Karpas-422 (cell line): ENCODE results near the gene CLASP1. TPM values are rescaled to one million over a fixed set of nuclear protein-coding genes. Genes with fewer than 3 reads are reported as not detected.
A peak's percentile ranks its signal among the peaks of the same experiment; 100 is the strongest.
"Not testable (repeated sequence)": the region's sequence is repeated elsewhere in the genome, so short reads cannot be mapped to it uniquely, and the experiment has no call there.

Experiments
- DNase-seq: peaks from one replicate; pipeline ENCODE4 v3.0.0-alpha.2; 2015
- H2AFZ ChIP-seq: fragments of 200-600 bp; sonication (generic); 2 replicates; pipeline ENCODE4 v1.6.1; 2014; ENCODE audit warnings: antibody characterized with exemption, low read length, mixed read lengths
- H3K27ac ChIP-seq: fragments of 200-600 bp; sonication (generic); 2 replicates; pipeline ENCODE4 v1.5.1; 2014; ENCODE audit warnings: mild to moderate bottlenecking, low read length, moderate library complexity
- H3K27me3 ChIP-seq: fragments of 200-600 bp; sonication (generic); 2 replicates; pipeline ENCODE4 v1.6.1; 2014; ENCODE audit warnings: low read length, mixed read lengths
- H3K36me3 ChIP-seq: fragments of 200-600 bp; sonication (generic); 2 replicates; pipeline ENCODE4 v1.6.1; 2014; ENCODE audit warnings: low read length, mixed read lengths; ENCODE audit not compliant: insufficient read depth
- H3K4me1 ChIP-seq: fragments of 200-600 bp; sonication (generic); 2 replicates; pipeline ENCODE4 v1.6.1; 2014; ENCODE audit warnings: mild to moderate bottlenecking, low read length, mixed read lengths
- H3K4me2 ChIP-seq: fragments of 200-600 bp; sonication (generic); 2 replicates; pipeline ENCODE4 v1.6.1; 2014; ENCODE audit warnings: low read length, low read depth, mild to moderate bottlenecking; ENCODE audit not compliant: poor library complexity, severe bottlenecking
- H3K4me3 ChIP-seq: fragments of 200-600 bp; sonication (generic); 2 replicates; pipeline ENCODE4 v1.5.1; 2014; ENCODE audit warnings: mild to moderate bottlenecking, antibody characterized with exemption, low read length, mixed read lengths
- H3K79me2 ChIP-seq: fragments of 200-600 bp; sonication (generic); 2 replicates; pipeline ENCODE4 v1.6.1; 2014; ENCODE audit warnings: mild to moderate bottlenecking, low read length, mixed read lengths
- H3K9ac ChIP-seq: fragments of 200-600 bp; sonication (generic); 2 replicates; pipeline ENCODE4 v1.6.0; 2014; ENCODE audit warnings: low read length
- H3K9me2 ChIP-seq: fragments of 200-600 bp; sonication (generic), shearing (Covaris generic); replicated peaks from 2 replicates; pipeline ENCODE4 v1.6.0; 2014; ENCODE audit warnings: mild to moderate bottlenecking, low read length, moderate library complexity; ENCODE audit not compliant: insufficient read depth
- H3K9me3 ChIP-seq: fragments of 300-700, 200-600 bp; sonication (generic); 2 replicates; pipeline ENCODE4 v1.6.1; 2014; ENCODE audit warnings: low read length, mixed read lengths
- H4K20me1 ChIP-seq: fragments of 200-600 bp; sonication (generic); 2 replicates; pipeline ENCODE4 v1.6.1; 2014; ENCODE audit warnings: mild to moderate bottlenecking, antibody characterized with exemption, low read length, low read depth; ENCODE audit not compliant: insufficient read depth
- total RNA-seq: library from RNA; depleted of rRNA; stranded (reverse); fragments of >200 nt; shearing (Covaris generic); gene quantifications from 2 replicates; pipeline ENCODE4 v1.2.3, GENCODE V29; 2014; ENCODE audit warnings: low replicate concordance

Gene CLASP1
- total RNA-seq, 1 experiment from 2014 or later, result 102 TPM

DNA sequence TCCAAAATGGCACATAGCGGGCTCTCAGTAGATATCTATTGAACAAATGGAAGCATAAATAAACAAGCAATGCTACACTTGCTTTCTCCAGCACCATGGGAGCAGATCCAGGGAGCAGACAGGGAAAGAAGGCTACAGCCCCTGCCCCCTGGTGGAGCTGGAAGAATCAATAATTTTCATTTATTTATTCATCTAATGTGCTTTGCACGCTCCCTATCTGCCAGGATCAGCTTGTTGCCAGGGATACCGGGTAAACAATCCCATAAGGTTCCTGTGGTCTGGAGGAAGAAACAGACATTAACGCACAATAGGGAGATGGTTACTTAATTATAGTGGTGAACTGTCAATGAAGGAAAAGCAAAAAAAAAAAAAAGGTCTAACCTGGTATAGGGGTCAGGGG, 40.1 kb upstream of the CLASP1 start:
- Histone ChIP-seq H3K4me3 (no peak overlapping the region), H3K27me3 (no peaks in the 10 kb centered on the region), H3K9me2 (no peaks in the 10 kb centered on the region), H4K20me1 (no peaks in the 10 kb centered on the region), H2AFZ (no peak overlapping the region), H3K4me2 (no peak overlapping the region), H3K4me1 (peaks cover 19% of the 10 kb centered on the region), H3K27ac (no peak overlapping the region), H3K9ac (no peak overlapping the region), H3K9me3 (no peaks in the 10 kb centered on the region), H3K79me2 (no peaks in the 10 kb centered on the region), H3K36me3 (no peaks in the 10 kb centered on the region)
- DNase-seq, result no peak

DNA sequence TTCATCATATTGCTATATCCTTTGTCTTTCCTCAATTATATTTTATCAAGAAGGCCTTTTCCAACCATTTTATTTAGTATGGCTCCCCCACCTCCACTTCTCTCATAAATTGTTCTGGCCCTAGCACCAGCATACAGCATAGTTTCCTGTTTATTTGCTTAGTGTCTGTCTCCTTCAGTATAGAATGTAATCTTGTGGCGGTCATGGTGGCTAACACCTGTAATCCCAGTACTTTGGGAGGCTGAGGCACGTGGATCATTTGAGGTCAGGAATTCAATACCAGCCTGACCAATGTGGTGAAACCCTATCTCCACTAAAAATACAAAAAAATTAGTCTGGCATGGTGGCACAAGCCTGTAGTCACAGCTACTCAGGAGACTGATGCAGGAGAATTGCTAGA, 39.6 kb upstream of the CLASP1 start:
- no peak overlapping the region for H3K4me2 ChIP-seq
- H3K36me3 ChIP-seq, result no peaks in the 10 kb centered on the region

DNA sequence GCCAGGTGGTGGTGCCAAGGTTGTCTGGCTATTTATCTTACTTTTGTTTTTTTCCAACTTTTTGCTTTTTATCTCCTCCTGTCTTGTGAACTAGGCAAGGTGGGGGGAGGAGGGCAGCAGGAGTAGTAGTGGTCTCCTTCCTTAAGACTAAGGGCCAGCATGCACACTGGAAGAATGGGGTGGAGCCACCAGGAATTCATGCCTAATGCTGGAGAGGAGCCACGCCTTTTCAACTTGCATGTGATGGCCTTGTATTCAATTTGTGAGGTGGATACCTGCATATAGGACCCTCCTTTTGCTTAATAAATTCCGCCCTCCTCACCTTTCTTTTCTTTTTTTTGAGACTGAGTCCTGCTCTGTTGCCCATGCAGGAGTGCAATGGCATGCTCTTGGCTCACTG, 37.6 kb upstream of the CLASP1 start:
- H3K79me2 ChIP-seq, result no peaks in the 10 kb centered on the region
- H2AFZ ChIP-seq, result no peak overlapping the region
- H3K4me2 ChIP-seq, result no peak overlapping the region
- H3K9ac ChIP-seq, result no peak overlapping the region
- no peak overlapping the region for H3K4me3 ChIP-seq
- no peak overlapping the region for H3K27ac ChIP-seq
- no peaks in the 10 kb centered on the region for H4K20me1 ChIP-seq
- peaks cover 15% of the 10 kb centered on the region for H3K9me3 ChIP-seq
- no peak for DNase-seq
- H3K9me2 ChIP-seq, result no peaks in the 10 kb centered on the region
- H3K36me3 ChIP-seq, result no peaks in the 10 kb centered on the region; the same call in 1 of the 2 replicates
- peaks cover 14% of the 10 kb centered on the region for H3K4me1 ChIP-seq
- H3K27me3 ChIP-seq, result no peaks in the 10 kb centered on the region

More for the DNA sequence above, 39.6 kb upstream of the CLASP1 start:
- H3K79me2 ChIP-seq, result no peaks in the 10 kb centered on the region
- no peak overlapping the region for H3K9ac ChIP-seq
- no peaks in the 10 kb centered on the region for H4K20me1 ChIP-seq
- H3K27ac ChIP-seq, result no peak overlapping the region
- no peaks in the 10 kb centered on the region for H3K9me3 ChIP-seq
- no peaks in the 10 kb centered on the region for H3K9me2 ChIP-seq
- H2AFZ ChIP-seq, result no peak overlapping the region
- DNase-seq, result no peak
- no peaks in the 10 kb centered on the region for H3K27me3 ChIP-seq
- peaks cover 17% of the 10 kb centered on the region for H3K4me1 ChIP-seq
- no peak overlapping the region for H3K4me3 ChIP-seq

DNA sequence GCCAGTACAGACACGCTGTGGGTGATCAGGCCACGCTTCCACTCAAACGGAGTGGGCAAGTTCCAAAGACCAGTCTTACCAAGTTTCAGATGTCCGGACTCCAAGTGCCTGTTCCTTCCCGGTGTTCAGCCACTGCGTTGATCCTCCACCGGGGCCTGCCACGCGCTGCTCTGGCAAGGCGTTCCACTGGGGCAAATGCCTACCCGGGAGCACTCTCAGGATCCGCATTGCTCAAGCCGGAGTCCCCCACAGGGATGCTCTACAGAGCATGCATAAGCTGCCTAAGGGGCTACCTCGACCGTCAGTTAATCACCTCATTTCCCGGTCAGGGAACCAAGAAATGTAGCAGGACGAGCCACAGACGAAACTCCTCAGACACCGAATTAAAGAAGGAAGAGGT, 37.0 kb upstream of the CLASP1 start:
- Histone ChIP-seq H3K4me3 (no peak overlapping the region), H3K4me2 (no peak overlapping the region), H2AFZ (no peak overlapping the region), H4K20me1 (no peaks in the 10 kb centered on the region), H3K9me2 (no peaks in the 10 kb centered on the region), H3K4me1 (peaks cover 14% of the 10 kb centered on the region), H3K9ac (no peak overlapping the region), H3K79me2 (no peaks in the 10 kb centered on the region), H3K27ac (no peak overlapping the region), H3K36me3 (no peaks in the 10 kb centered on the region; the same call in 1 of the 2 replicates), H3K9me3 (peaks cover 21% of the 10 kb centered on the region), H3K27me3 (no peaks in the 10 kb centered on the region)
- no peak for DNase-seq

DNA sequence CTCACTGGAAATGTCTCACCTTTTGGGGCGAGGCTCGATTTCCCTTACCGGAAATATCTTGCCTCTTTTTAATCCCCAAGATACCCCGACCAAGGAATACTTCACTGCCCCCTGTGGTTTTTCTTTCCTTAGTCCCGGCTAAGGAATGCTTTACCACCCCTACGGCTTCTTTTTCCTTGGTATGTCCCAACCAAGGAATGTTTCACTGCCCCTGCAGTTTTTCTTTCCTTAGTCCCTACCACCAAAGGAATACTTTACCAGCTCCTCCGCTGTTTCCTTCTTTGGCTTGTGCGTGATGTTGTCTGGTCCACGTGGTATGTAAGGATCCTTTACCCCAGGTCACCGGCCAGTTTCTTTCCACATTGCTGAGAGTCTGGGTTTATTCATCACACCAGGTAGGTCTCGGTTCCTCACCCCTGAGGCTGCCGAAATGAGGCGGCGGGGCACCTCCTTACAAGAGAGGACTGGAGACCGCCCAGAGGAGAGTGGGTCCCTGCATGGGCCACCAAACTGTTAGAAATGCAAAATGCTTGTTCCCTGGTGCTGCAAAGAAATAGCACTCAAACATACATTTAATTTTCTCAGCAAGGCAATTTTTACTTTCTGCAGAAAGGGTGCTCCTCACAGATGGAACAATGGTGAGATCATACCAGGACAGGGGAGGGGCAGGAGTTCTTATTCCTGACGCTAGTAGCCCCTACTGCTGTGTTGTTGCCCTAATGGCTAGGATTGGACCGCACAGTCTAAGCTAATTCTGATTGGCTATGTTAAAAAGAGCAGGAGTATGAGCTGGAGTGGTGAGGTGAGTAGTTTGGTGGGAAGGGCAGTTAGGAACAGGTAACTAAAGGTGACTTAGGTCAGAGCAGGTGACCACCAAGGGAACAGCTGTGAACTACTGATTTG, 33.4 kb upstream of the CLASP1 start:
- Histone ChIP-seq H3K9me2 (no peaks in the 10 kb centered on the region), H2AFZ (no peak overlapping the region), H3K27ac (no peak overlapping the region), H3K9me3 (peaks cover 21% of the 10 kb centered on the region), H4K20me1 (no peaks in the 10 kb centered on the region), H3K27me3 (no peaks in the 10 kb centered on the region), H3K79me2 (no peaks in the 10 kb centered on the region), H3K4me2 (no peak overlapping the region), H3K36me3 (no peaks in the 10 kb centered on the region; the same call in 1 of the 2 replicates), H3K4me3 (no peak overlapping the region), H3K4me1 (peaks cover 8% of the 10 kb centered on the region), H3K9ac (no peak overlapping the region)
- peak; percentile 43 for DNase-seq

DNA sequence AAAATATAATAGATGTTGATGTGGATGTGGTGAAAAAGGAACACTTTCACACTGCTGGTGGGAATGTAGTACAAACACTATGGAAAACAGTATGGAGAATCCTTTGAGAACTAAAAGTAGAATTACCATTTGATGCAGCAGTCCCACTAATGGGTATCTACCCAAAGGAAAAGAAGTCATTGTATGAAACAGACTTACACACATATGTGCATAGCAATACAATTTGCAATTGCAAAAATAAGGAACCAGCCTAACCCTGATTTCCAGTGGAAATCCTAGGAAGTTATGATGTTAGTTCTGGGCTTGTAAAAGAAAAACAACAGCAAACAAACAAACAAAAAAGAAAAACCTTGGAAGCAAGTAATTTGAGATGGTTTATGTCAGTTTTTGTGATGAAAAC, 28.6 kb upstream of the CLASP1 start:
- Histone ChIP-seq H3K79me2 (no peaks in the 10 kb centered on the region), H3K9me2 (no peaks in the 10 kb centered on the region), H3K9ac (no peak overlapping the region), H3K27me3 (no peaks in the 10 kb centered on the region), H3K4me3 (no peak overlapping the region), H3K27ac (no peak overlapping the region), H3K4me1 (no peaks in the 10 kb centered on the region), H2AFZ (no peak overlapping the region), H4K20me1 (no peaks in the 10 kb centered on the region), H3K9me3 (peaks cover 15% of the 10 kb centered on the region), H3K4me2 (no peak overlapping the region), H3K36me3 (no peaks in the 10 kb centered on the region; the same call in 1 of the 2 replicates)
- no peak for DNase-seq

DNA sequence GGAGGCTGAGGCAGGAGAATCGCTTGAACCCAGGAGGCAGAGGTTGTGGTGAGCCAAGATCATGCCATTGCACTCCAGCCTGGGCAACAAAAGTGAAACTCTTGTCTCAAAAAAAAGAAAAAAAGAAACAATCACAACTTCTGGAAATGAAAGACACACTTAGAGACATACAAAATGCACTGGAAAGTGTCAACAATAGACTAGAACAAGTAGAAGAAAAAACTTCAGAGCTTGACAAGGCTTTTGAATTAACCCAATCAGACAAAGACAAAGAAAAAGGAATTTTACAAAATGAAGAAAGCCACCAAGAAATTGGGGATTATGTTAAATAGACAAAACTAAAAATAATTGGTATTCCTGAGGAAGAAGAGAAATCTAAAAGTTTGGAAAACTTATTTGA, 22.4 kb upstream of the CLASP1 start:
- H2AFZ ChIP-seq, H3K36me3 ChIP-seq, H3K27ac ChIP-seq, H3K9me3 ChIP-seq, H3K4me2 ChIP-seq, H3K79me2 ChIP-seq, H3K27me3 ChIP-seq, H3K4me3 ChIP-seq, H3K4me1 ChIP-seq, H3K9me2 ChIP-seq, H4K20me1 ChIP-seq, H3K9ac ChIP-seq: not testable (repeated sequence)
- peak; percentile 24 for DNase-seq

DNA sequence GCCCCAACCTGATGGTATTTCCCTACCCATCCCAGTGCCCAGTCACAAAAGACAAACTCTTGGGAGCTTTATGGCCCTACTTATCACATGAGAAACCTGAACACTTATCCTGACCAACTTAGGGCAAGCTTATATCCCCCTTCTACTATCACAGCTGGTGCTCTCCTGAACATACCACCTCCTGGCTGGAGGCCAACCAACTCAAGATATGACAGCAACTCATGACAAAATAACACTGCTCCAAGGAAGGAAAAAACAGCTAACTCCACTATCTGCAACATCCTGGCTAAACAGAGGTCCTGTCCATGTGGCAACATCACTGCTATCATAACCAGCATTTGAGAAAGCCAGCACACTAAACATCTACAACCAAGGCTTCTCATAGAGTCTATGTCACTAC, 20.9 kb upstream of the CLASP1 start:
- Histone ChIP-seq H3K27me3 (no peaks in the 10 kb centered on the region), H3K9ac (no peak overlapping the region), H3K79me2 (no peaks in the 10 kb centered on the region), H3K4me1 (no peaks in the 10 kb centered on the region), H3K36me3 (no peaks in the 10 kb centered on the region), H3K27ac (no peak overlapping the region), H3K4me2 (no peak overlapping the region), H4K20me1 (no peaks in the 10 kb centered on the region), H2AFZ (no peak overlapping the region), H3K9me2 (no peaks in the 10 kb centered on the region), H3K9me3 (peaks cover 6% of the 10 kb centered on the region; the same call in 1 of the 2 replicates), H3K4me3 (no peak overlapping the region)
- no peak for DNase-seq
